Ishikawa (cell line): ENCODE results near the gene CTSZ.

Experiments
- CEBPB ChIP-seq: IDR thresholded peaks from 2 replicates; pipeline ENCODE4 v1.6.1; 2012
- CREB1 ChIP-seq: IDR thresholded peaks from 2 replicates; pipeline ENCODE4 v1.6.1; 2012; ENCODE audit warnings: low read depth
- EGR1 ChIP-seq: IDR thresholded peaks from 2 replicates; pipeline ENCODE4 v1.6.1; 2012
- EP300 ChIP-seq: IDR thresholded peaks from 2 replicates; pipeline ENCODE4 v1.6.1; 2012; ENCODE audit warnings: borderline replicate concordance
- FOXM1 ChIP-seq: IDR thresholded peaks from 2 replicates; pipeline ENCODE4 v1.6.1; 2012; ENCODE audit warnings: low read depth, borderline replicate concordance
- NFIC ChIP-seq: IDR thresholded peaks from 2 replicates; pipeline ENCODE4 v1.6.1; 2012
- RAD21 ChIP-seq: IDR thresholded peaks from 2 replicates; pipeline ENCODE4 v1.6.1; 2012; ENCODE audit warnings: low read depth
- REST ChIP-seq: IDR thresholded peaks from 2 replicates; pipeline ENCODE4 v1.6.1; 2012; ENCODE audit warnings: low read depth, mild to moderate bottlenecking
- TAF1 ChIP-seq: IDR thresholded peaks from 2 replicates; pipeline ENCODE4 v1.6.1; 2012; ENCODE audit warnings: low read depth, mild to moderate bottlenecking
- TCF12 ChIP-seq: IDR thresholded peaks from 2 replicates; pipeline ENCODE4 v1.6.1; 2012; ENCODE audit warnings: low read depth
- TEAD4 ChIP-seq: IDR thresholded peaks from 2 replicates; pipeline ENCODE4 v1.6.1; 2012
- YY1 ChIP-seq: IDR thresholded peaks from 2 replicates; pipeline ENCODE4 v1.6.1; 2012; ENCODE audit warnings: low read depth
- ZBTB7A ChIP-seq: IDR thresholded peaks from 2 replicates; pipeline ENCODE4 v1.6.1; 2012; ENCODE audit warnings: low read depth
- TF ChIP-seq, protein P1 (sequence below): IDR thresholded peaks from 2 replicates; pipeline ENCODE4 v1.6.1; 2012
- TF ChIP-seq, protein P2 (sequence below): IDR thresholded peaks from 2 replicates; pipeline ENCODE4 v1.6.1; 2012

Gene CTSZ

GRCh38 chr20:59026904-59027740 is 20.1 kb upstream of the CTSZ start:
- TF ChIP-seq CREB1 (no peak), TAF1 (no peak), CEBPB (no peak), TCF12 (no peak), TEAD4 (no peak), YY1 (no peak), ZBTB7A (no peak), RAD21 (no peak), REST (no peak), EP300 (no peak), FOXM1 (no peak), NFIC (no peak)
- TF ChIP-seq, protein P1, sequence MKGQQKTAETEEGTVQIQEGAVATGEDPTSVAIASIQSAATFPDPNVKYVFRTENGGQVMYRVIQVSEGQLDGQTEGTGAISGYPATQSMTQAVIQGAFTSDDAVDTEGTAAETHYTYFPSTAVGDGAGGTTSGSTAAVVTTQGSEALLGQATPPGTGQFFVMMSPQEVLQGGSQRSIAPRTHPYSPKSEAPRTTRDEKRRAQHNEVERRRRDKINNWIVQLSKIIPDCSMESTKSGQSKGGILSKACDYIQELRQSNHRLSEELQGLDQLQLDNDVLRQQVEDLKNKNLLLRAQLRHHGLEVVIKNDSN: no peak
- TF ChIP-seq, protein P2, sequence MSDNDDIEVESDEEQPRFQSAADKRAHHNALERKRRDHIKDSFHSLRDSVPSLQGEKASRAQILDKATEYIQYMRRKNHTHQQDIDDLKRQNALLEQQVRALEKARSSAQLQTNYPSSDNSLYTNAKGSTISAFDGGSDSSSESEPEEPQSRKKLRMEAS: no peak

- TF ChIP-seq REST (no peak), EP300 (no peak), NFIC (no peak), ZBTB7A (no peak), TAF1 (no peak), RAD21 (no peak), FOXM1 (no peak), YY1 (no peak), CEBPB (no peak), TEAD4 (no peak), CREB1 (no peak), TCF12 (no peak), EGR1 (no peak)
- TF ChIP-seq, protein P2: no peak
- TF ChIP-seq, protein P1: no peak
These were observed 18.5 kb upstream of the CTSZ start for GRCh38 chr20:59025511-59025910.

DNA sequence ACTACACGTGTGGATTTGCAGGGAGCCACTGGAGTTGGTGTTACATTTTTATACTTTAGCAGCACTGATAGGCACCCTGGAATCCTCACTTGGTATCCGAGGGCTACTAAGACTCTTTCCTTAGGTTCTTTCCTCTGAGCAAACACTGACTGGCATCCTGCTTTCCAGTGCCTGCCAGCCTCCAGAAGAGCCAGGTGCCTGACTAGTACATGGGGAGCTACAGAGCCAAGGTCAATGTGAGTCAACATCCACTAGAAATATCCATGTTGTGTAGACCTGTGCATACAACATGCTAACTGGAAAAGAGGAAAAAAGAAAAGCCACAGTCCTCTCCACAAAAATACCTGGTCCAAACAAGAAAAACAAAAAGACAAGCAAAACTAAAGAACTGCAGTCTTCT is 18.0 kb upstream of the CTSZ start:
- TF ChIP-seq FOXM1: no peak
- no peak for TF ChIP-seq YY1
- TF ChIP-seq ZBTB7A: no peak
- no peak for TF ChIP-seq TCF12
- no peak for TF ChIP-seq EP300

DNA sequence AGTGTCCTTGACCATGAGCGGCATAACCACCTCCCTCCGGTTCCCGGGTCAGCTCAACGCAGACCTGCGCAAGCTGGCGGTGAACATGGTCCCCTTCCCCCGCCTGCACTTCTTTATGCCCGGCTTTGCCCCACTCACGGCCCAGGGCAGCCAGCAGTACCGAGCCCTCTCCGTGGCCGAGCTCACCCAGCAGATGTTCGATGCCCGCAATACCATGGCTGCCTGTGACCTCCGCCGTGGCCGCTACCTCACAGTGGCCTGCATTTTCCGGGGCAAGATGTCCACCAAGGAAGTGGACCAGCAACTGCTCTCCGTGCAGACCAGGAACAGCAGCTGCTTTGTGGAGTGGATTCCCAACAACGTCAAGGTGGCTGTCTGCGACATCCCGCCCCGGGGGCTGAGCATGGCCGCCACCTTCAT is 17.1 kb upstream of the CTSZ start:
- no peak for TF ChIP-seq EGR1
- TF ChIP-seq, protein P2: no peak
- no peak for TF ChIP-seq YY1
- no peak for TF ChIP-seq NFIC
- TF ChIP-seq EP300: no peak
- TF ChIP-seq ZBTB7A: no peak
- TF ChIP-seq CREB1: no peak
- no peak for TF ChIP-seq TEAD4

DNA sequence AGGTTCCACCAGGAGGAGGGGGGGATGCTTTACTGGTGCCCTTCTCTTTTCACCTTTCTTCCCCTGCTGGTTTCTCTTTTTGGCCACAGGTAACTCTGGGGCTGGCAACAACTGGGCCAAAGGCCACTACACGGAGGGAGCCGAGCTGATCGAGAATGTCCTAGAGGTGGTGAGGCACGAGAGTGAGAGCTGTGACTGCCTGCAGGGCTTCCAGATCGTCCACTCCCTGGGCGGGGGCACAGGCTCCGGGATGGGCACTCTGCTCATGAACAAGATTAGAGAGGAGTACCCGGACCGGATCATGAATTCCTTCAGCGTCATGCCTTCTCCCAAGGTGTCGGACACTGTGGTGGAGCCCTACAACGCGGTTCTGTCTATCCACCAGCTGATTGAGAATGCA is 16.6 kb upstream of the CTSZ start:
- TF ChIP-seq ZBTB7A (no peak), REST (no peak), EGR1 (no peak), TEAD4 (no peak), RAD21 (no peak), EP300 (no peak), CEBPB (no peak), TAF1 (no peak), CREB1 (no peak)
- TF ChIP-seq, protein P2: no peak
